ENCODE data around the gene PSD4. TPM values are rescaled to one million over a fixed set of nuclear protein-coding genes. Genes with fewer than 3 reads are reported as not detected.

Gene PSD4
- total RNA-seq, 4 donors from 2014 or later: 6.3 to 27.6 (median 13.1) TPM

DNA sequence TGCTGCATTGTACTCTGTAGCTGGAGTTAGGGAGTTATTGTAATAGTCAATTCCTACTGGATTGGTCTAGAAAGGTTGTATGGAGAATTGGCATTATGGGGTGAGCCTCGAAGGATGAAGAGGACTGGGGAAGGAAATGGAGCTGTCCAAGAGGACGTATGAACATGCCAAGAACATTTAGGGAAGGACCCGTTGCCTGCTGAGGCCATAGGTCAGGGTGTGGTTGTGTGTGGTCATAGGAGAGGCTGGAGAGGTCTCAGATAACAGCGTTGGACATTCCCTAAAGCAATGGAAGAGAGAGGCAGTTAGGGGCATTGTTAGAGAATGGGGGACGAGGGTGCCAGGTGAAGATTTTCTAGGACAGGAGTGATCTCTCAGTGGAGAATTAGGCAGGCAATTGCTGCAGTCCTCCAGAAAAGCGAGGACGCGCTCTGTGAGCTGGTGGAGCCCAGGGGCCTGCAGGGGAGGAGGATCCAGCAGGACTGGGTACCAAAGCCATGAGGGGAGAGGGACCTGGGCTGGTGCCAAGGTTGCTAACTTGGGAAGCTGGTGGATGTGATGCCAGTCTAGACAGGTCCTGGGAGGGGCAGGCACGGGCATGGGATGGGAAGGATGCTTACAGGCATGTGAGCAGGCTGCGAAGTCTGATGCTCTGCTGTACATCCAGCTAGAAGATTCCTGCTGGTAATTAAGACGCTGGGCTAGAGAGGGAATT, 9.4 kb upstream of the PSD4 start:
- ATAC-seq (ENCODE audit: low FRiP score): no peak
- TF ChIP-seq, protein P1, sequence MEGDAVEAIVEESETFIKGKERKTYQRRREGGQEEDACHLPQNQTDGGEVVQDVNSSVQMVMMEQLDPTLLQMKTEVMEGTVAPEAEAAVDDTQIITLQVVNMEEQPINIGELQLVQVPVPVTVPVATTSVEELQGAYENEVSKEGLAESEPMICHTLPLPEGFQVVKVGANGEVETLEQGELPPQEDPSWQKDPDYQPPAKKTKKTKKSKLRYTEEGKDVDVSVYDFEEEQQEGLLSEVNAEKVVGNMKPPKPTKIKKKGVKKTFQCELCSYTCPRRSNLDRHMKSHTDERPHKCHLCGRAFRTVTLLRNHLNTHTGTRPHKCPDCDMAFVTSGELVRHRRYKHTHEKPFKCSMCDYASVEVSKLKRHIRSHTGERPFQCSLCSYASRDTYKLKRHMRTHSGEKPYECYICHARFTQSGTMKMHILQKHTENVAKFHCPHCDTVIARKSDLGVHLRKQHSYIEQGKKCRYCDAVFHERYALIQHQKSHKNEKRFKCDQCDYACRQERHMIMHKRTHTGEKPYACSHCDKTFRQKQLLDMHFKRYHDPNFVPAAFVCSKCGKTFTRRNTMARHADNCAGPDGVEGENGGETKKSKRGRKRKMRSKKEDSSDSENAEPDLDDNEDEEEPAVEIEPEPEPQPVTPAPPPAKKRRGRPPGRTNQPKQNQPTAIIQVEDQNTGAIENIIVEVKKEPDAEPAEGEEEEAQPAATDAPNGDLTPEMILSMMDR (IDR thresholded peaks at IDR 0.05): no peak
- DNase-seq (ENCODE audit: low spot score): no peak

DNA sequence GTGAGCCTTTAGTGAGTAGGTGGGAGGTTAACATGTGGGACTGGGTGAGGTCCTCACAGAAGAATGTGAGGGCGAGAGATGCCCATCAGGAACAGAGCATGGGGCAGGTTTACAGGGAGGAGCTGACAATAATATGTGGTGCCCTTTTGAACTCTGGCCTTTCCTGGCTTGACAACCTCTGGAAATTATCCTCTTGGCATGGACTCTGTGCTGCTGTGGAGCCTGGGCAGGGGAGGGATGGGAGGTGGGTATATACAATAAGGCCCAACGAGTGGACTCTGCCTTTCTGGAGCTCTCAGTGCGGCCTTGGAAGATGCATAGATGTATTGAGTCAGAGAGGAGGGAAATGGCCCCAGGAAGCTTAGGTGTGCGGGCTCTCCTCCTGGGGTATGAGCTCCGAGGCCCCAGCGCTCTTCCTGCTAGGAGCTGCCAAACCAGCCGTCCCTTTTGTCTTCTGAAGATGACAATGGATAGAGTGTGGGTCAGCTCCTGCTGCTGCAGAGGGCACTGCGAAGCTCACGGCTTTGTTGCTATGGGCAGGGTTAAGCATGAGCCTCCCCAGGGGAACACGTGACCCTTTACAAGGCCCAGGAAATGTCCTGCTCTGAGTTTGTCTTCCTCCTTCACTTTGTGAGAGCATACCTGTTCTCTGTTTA, 8.7 kb upstream of the PSD4 start:
- ATAC-seq (ENCODE audit: low FRiP score) (no peak), DNase-seq (ENCODE audit: low spot score) (no peak)
- TF ChIP-seq, protein P1 (IDR thresholded peaks at IDR 0.05): no peak

DNA sequence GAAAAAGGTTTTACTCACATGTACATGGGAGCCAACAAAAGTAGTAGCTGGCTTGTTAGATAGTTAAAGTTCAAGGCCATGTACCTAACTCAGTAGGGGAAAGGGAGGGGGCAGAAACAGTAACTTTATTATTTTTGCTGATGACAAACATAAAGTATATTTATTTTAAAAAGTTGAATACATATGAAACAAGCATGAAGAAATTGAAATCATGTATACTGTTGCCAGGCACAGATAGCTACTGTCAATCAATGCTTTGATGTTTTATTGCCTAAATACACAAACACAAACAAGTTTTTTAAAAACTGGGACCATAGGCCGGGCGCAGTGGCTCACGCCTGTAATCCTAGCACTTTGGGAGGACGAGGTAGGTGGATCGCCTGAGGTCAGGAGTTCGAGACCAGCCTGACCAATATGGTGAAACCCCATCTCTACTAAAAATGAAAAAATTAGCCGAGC, 7.6 kb upstream of the PSD4 start:
- TF ChIP-seq, protein P1 (IDR thresholded peaks at IDR 0.05): no peak
- ATAC-seq (ENCODE audit: low FRiP score): no peak
- DNase-seq (ENCODE audit: low spot score): no peak

DNA sequence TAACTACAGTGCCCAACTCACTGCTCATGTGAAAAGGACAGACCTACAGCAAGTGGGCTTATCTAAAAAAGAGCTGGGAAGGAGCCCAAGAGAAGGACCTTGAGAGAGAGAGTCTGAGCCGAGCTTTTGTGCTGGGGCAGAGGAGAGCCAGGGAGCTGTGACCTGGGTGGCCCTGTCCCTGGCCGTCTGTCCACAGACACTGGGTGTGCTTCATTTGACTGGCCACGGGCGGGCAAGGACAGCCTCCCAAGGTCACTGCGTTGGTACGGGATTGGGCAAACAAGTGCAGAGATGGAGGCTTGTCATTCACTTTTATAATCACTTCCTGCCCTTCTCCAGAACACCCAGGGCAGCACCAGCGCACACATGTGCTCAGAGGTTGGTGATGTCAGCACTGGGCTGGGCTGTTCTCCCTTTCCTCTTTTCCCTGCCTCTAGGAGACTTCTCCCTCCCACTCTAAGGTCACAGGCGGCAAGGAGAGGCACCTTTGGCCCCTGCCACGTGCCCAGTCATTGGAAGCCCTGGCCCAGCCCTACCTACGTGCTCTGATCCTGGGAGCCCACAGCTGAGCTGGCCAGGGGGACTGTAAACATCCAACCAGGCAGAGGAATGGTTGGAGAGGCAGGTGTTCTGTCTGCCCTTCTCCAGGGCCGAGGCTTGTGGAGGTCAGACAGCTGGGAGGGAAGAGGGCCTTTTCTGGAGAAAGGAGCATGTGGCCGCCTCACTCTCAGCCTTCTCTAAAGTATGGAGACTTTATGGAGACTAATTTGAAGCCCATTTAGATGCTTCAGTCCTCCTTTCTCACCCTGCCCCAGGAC, 6.4 kb upstream of the PSD4 start:
- ATAC-seq (ENCODE audit: low FRiP score) (no peak), DNase-seq (ENCODE audit: low spot score) (no peak)
- TF ChIP-seq, protein P1 (IDR thresholded peaks at IDR 0.05): no peak

DNA sequence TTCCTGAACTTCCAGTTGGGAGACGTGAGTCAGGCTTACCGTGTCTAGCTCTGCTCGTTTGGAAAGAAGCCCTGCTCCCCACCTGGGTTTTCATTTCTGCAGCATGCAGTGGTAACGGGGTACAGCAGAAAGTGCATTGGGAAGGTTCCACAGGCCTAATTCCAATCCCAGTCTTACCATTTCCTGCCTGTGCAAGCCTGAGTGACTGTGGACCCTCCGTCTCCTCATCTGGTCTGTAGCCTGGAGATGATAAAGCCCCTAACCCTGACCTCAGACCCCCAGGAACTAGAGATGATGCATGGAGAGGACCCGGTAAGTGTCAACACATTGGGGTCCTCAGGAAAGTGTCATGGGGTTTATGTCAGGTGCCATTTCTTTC, 5.8 kb upstream of the PSD4 start:
- TF ChIP-seq, protein P1 (IDR thresholded peaks at IDR 0.05): no peak
- DNase-seq (ENCODE audit: low spot score) (no peak), ATAC-seq (ENCODE audit: low FRiP score) (no peak)

DNA sequence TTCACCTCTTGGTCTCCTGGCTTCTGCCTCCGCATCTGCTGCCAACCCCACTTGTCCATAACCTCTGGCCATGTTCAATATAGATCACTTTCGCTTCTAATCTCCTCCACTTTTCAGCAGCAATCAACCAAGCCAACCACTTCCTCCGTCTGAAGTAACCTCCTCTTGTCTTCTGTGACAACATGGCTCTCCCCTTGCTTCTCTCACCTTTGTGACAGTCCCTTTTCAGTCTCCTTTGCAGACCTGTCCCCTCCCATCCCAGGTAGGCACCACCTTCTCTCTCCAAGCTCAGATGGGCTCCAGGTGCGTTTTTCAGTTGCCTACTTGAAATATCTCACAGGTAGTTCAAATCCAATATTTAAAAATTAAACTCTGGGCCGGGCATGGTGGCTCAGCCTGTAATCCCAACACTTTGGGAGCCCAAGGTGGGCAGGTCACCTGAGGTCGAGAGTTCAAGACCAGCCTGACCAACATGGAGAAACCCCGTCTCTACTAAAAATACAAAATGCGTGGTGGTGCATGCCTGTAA, 4.7 kb upstream of the PSD4 start:
- TF ChIP-seq, protein P1 (IDR thresholded peaks at IDR 0.05): no peak
- ATAC-seq (ENCODE audit: low FRiP score): no peak
- DNase-seq (ENCODE audit: low spot score): no peak
